GM06990 (cell line): ENCODE results near the gene KICS2.
A peak's percentile ranks its signal among the peaks of the same experiment; 100 is the strongest.

ENCODE experiments used
- DNase-seq: peaks from one replicate; pipeline ENCODE4 v3.0.0-alpha.2; 2011; ENCODE audit not compliant: insufficient read length; ENCODE audit errors: extremely low read depth
- H3K27me3 ChIP-seq: replicated peaks from 2 replicates; pipeline ENCODE4 v1.6.0; 2011; ENCODE audit warnings: low read length; ENCODE audit not compliant: control insufficient read depth, insufficient read depth
- H3K36me3 ChIP-seq: 2 replicates; pipeline ENCODE4 v1.5.1; 2011; ENCODE audit warnings: low read length; ENCODE audit not compliant: control insufficient read depth, insufficient read depth
- H3K4me3 ChIP-seq: replicated peaks from 2 replicates; pipeline ENCODE4 v1.5.1; 2011; ENCODE audit warnings: low read depth, mild to moderate bottlenecking, control low read depth, low read length
- TF ChIP-seq, protein P1 (sequence below): IDR thresholded peaks from 2 replicates; pipeline ENCODE4 v1.5.1; 2011; ENCODE audit warnings: low read length, control low read depth, mild to moderate bottlenecking, inconsistent platforms; ENCODE audit not compliant: insufficient read depth, poor library complexity, severe bottlenecking

KICS2 gene

DNA sequence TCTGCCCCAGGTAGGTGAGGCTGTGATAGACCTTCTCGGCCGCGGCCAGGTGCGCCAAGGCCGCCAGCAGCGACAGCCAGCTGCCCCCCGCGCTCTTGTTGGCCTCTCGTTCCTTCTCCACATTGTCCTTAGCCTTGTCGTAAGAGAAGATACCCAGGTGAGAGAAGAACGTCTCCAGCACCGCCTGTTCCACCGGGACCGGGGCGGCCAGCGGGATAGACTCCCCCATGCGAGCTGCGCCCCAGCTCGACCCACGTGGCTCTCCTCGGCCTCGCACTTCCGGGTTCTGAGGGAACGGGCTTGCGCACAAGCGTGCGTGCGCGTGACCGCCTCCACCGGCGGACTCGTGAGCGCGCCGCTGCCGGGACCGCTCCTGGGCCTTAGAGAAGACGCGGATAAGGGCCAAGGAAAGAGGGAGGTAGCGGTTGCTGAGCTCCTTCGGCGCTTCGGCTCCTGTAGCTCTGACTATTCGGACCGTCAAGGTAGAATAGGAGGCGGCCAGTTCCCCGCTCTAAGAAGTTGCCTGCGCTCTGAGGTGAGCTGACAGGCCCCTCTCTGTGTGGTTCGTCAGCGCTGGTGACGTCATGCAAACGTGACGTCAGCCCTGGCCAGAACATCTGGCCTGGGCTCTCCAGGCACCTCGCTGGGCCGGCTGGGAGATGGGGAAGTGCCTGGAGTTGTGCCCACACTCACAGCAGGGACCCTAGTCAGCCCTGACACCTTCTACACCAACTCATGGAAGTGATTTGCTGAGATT is at the start of gene KICS2:
TSS of gene KICS2 (minus strand) at position 288 of the 757 bp plus-strand sequence. CDS start at position 229, 59 bp downstream.
- Histone ChIP-seq H3K27me3 (no peaks in the 10 kb centered on the region), H3K4me3 (peak within 1 kb of the TSS; percentile 88), H3K36me3 (no peaks in the 10 kb centered on the region)
- TF ChIP-seq, protein P1, sequence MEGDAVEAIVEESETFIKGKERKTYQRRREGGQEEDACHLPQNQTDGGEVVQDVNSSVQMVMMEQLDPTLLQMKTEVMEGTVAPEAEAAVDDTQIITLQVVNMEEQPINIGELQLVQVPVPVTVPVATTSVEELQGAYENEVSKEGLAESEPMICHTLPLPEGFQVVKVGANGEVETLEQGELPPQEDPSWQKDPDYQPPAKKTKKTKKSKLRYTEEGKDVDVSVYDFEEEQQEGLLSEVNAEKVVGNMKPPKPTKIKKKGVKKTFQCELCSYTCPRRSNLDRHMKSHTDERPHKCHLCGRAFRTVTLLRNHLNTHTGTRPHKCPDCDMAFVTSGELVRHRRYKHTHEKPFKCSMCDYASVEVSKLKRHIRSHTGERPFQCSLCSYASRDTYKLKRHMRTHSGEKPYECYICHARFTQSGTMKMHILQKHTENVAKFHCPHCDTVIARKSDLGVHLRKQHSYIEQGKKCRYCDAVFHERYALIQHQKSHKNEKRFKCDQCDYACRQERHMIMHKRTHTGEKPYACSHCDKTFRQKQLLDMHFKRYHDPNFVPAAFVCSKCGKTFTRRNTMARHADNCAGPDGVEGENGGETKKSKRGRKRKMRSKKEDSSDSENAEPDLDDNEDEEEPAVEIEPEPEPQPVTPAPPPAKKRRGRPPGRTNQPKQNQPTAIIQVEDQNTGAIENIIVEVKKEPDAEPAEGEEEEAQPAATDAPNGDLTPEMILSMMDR, result no peak
- DNase-seq, result peak; percentile 95

DNA sequence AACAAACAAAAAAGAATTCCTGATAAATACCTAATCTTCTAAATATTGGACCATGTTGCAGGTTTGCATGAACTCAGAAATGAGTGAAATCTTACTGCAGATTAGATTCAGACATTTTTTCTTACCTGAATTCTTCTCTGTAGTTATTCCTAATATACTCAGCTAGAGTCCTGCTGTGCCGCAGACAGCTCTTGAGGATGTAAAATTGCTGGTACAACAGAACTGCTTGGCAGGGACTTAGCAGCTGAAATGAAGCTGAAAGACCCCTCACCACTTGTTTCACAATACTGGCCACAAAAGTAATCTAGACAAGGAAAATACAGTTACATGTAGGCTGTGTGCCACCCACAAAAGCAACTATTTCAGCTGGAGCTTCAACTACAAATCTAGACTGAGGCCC is 48.3 kb upstream of the KICS2 start:
- TF ChIP-seq, protein P1, result no peak
- DNase-seq, result no peak
- H3K27me3 ChIP-seq, result no peaks in the 10 kb centered on the region; the same call in 1 of the 2 replicates
- no peak overlapping the region for H3K4me3 ChIP-seq
- no peaks in the 10 kb centered on the region for H3K36me3 ChIP-seq

DNA sequence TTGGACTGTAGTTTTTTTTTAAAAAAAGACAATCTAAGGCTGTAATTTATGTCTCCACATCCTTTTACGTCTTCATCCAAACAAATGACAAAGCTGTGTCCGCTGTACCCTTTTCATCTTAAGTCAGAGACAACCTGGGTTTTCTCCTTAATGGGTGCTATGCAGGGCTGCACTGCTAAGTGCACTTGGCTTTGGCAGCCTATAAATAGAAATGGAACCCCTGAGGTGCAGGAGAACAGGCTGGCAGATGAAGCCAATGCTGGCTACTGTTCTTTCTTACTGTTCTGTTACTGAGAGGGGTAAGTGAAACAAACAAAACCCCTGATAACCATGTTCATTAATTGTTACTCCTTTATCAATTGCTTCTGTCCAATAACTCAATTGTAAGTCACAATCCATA is 47.1 kb upstream of the KICS2 start:
- H3K36me3 ChIP-seq, result no peaks in the 10 kb centered on the region
- TF ChIP-seq, protein P1, result no peak
- H3K4me3 ChIP-seq, result no peak overlapping the region
- no peak for DNase-seq
- no peaks in the 10 kb centered on the region; the same call in 1 of the 2 replicates for H3K27me3 ChIP-seq

GRCh38 chr12:64268409-64268808 is 46.3 kb upstream of the KICS2 start:
- no peak for DNase-seq
- no peaks in the 10 kb centered on the region for H3K36me3 ChIP-seq
- H3K4me3 ChIP-seq, result no peak overlapping the region
- H3K27me3 ChIP-seq, result no peaks in the 10 kb centered on the region; the same call in 1 of the 2 replicates
- TF ChIP-seq, protein P1, result no peak

DNA sequence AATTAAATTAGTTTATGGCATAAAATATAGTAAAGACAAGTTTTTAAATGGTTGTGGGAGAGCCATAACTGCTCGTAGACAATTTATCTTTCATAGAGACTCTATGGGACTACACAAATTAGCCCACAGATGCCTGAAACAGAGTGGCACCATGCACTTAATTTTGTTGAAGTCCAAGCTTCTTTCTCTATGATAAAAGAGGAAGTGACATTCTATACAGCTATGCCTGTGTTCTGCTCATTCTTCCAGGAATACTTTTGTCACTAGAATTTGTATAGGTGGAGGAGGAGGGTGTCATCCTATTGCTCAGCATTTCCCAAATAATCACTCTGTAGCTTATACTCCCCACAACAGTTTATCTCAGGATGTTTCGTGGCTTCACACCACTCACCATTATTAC is 43.7 kb upstream of the KICS2 start:
- no peak for DNase-seq
- TF ChIP-seq, protein P1, result no peak
- Histone ChIP-seq H3K27me3 (no peaks in the 10 kb centered on the region; the same call in 1 of the 2 replicates), H3K4me3 (no peak overlapping the region), H3K36me3 (no peaks in the 10 kb centered on the region)

GRCh38 chr12:64261813-64262212 is 39.7 kb upstream of the KICS2 start:
- no peak overlapping the region for H3K4me3 ChIP-seq
- no peaks in the 10 kb centered on the region for H3K36me3 ChIP-seq
- no peaks in the 10 kb centered on the region; the same call in 1 of the 2 replicates for H3K27me3 ChIP-seq
- no peak for DNase-seq
- TF ChIP-seq, protein P1, result no peak
